SKM-1 (cell line): ENCODE results near the gene ZNF430.
"Not testable (repeated sequence)": the region's sequence is repeated elsewhere in the genome, so short reads cannot be mapped to it uniquely, and the experiment has no call there.

Source experiments
- DNase-seq: peaks from one replicate; lab custom pipeline; 2025; ENCODE audit not compliant: unreplicated experiment; lab: John Stamatoyannopoulos, UW

ZNF430 gene

GRCh38 chr19:21020298-21021227 is at the start of gene ZNF430:
Gene ZNF430, plus strand, starts transcription at chr19:21020657. Its CDS starts 144 bp downstream, at chr19:21020801.
- peak; percentile 94 for DNase-seq

GRCh38 chr19:20992788-20993187 is 27.7 kb upstream of the ZNF430 start:
- DNase-seq, result not testable (repeated sequence)

GRCh38 chr19:20999731-21000352 is 20.6 kb upstream of the ZNF430 start:
- DNase-seq, result no peak

- DNase-seq, result not testable (repeated sequence)
These were observed 781 bp downstream of the ZNF430 start for GRCh38 chr19:21021238-21021637.

GRCh38 chr19:21022996-21023395 is 2.5 kb downstream of the ZNF430 start:
- no peak for DNase-seq

GRCh38 chr19:21023901-21024300 is 3.4 kb downstream of the ZNF430 start:
- DNase-seq, result no peak

DNA sequence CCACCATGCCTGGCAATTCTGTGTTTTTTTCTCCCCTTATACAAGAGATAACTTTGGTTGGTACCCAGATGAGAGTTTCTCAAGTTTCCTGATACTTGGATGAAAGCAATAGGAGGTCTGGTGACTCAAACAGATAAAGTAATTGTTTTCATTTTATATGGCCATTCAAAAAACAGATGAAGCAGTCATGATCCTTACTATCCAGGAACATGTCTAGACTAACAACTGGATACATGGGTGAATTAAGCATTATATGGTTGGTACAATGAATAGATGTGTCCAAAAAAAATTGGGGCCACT is 8.5 kb downstream of the ZNF430 start:
- no peak for DNase-seq

GRCh38 chr19:21045028-21045427 is 24.6 kb downstream of the ZNF430 start:
- DNase-seq, result no peak

- no peak for DNase-seq
These were observed 26.0 kb downstream of the ZNF430 start for GRCh38 chr19:21046489-21046888.

GRCh38 chr19:21047716-21048115 is 27.3 kb downstream of the ZNF430 start:
- DNase-seq, result no peak

DNA sequence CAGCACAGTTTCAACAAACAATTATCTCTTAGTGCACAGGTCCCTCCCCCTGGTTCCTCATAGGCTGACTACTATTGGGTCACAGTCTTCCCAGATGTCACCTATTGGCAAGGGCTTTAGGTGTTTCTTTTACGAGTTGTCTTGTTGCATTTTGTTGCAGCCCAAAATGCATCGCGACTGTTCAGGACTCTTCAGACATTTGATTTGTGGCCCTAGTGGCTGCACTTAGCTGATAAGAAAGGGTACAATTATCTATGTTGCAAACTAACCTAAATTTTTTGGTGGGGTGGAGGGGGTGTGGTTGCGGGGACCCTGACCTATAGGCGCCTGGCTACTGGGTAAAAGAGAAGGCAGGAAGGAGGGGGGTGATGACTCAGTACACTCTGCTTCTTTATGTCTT is 32.4 kb downstream of the ZNF430 start:
- no peak for DNase-seq

- DNase-seq, result no peak
These were observed 44.9 kb downstream of the ZNF430 start for GRCh38 chr19:21065336-21065735.

- DNase-seq, result peak; percentile 68
These were observed 61.8 kb downstream of the ZNF430 start, which contains the start of gene ZNF714 for GRCh38 chr19:21082011-21082975. Gene ZNF714, plus strand, starts transcription at chr19:21082203. Its CDS starts 16,066 bp downstream, at chr19:21098269.

GRCh38 chr19:21084343-21084742 is 63.9 kb downstream of the ZNF430 start:
- DNase-seq, result no peak

GRCh38 chr19:21087871-21088270 is 67.4 kb downstream of the ZNF430 start:
- DNase-seq, result no peak

GRCh38 chr19:21092109-21092508 is 71.7 kb downstream of the ZNF430 start:
- DNase-seq, result no peak

DNA sequence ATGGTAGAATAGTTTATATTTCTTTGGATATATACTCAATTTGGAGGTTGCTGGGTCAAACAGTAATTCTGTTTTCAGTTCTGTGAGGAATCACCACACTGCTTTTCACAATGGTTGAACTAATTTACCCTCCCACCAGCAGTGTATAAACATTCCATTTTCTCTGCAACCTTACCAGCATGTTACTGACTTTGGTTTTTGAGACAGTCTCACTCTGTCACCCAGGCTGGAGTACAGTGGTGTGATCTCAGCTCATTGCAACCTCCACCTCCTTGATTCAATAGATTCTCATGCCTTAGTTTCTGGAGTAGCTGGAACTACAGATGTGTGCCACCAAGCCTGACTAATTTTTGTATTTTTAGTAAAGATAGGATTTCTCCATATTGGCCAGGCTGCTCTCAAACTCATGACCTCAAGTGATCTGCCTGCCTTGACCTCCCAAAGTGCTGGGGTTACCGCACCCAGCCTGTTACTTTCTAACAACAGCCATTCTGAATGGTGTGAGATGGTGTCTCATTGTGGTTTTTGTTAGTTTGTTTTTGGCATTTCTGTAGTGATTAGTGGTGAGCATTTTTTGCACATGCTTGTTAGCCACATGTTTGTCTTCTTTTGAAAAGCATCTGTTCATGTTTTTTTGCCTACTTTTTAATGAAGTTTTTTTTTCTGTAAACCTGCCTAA is 74.0 kb downstream of the ZNF430 start:
- no peak for DNase-seq

- DNase-seq, result no peak
These were observed 77.8 kb downstream of the ZNF430 start for GRCh38 chr19:21098291-21098690.

GRCh38 chr19:21101521-21102242 is 81.2 kb downstream of the ZNF430 start:
- DNase-seq, result no peak

DNA sequence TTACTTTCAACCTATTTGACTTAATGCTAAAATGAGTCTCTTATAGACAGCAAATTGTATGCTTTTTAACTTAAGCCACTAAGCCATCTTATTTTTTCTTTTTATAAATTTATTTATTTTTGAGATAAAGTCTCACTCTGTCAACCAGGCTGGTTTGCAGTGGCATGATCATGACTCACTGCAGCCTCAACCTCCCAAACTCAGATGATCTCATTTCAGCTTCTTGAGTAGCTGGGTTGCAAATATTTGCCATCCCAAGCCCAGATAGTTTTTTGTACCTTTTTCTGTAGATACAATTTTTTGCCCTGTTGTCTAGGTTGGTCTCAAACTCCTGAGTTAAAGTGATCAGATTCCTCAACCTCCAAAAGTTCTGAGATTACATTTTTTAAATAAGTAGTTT is 88.7 kb downstream of the ZNF430 start:
- DNase-seq, result no peak
